Testis (tissue), 3 donors: ENCODE results near the gene RAMACL. TPM values are rescaled to one million over a fixed set of nuclear protein-coding genes. Genes with fewer than 3 reads are reported as not detected.

Experiments
- DNase-seq: peaks from one replicate; pipeline ENCODE4 v3.0.0-alpha.2; 2019
- H3K27ac ChIP-seq, 2 donors: fragments of 200-600 bp; sonication (generic); one replicate each; pipeline ENCODE4 v1.5.1; 2019
- H3K27me3 ChIP-seq: fragments of 200-600 bp; sonication (generic); one replicate; pipeline ENCODE4 v1.5.1; 2019
- H3K36me3 ChIP-seq: fragments of 200-600 bp; sonication (generic); one replicate; pipeline ENCODE4 v1.5.1; 2017; ENCODE audit warnings: low read depth; ENCODE audit errors: missing control alignments
- H3K4me1 ChIP-seq: fragments of 200-600 bp; sonication (generic); one replicate; pipeline ENCODE4 v1.5.1; 2019
- H3K4me3 ChIP-seq, 2 donors: fragments of 200-600 bp; sonication (generic); one replicate each; pipeline ENCODE4 v1.5.1; 2017 to 2019
- H3K9me3 ChIP-seq: fragments of 200-600 bp; sonication (generic); one replicate; pipeline ENCODE4 v1.5.1; 2017
- CTCF ChIP-seq, 3 experiments: fragments of 450-650 bp in 2 of 3; fragments of 200-600 bp in 1 of 3; sonication (generic) in 1 of 3; IDR thresholded peaks; one replicate each; pipeline ENCODE4 v1.5.1; 2016 to 2019; ENCODE audit warnings: antibody characterized with exemption in 3 of 3, mild to moderate bottlenecking in 2 of 3, moderate library complexity in 1 of 3
- POLR2A ChIP-seq: fragments of 450-650 bp; IDR thresholded peaks from one replicate; pipeline ENCODE4 v1.6.1; 2017; ENCODE audit warnings: antibody characterized with exemption, mild to moderate bottlenecking, moderate library complexity
- WGBS, 2 donors: methylation state at CpG; one replicate each; pipeline ENCODE4 v1.1.5; 2018; 5-methylcytosine and 5-hydroxymethylcytosine counted together
- intact Hi-C: fragments of 100-400 bp; cut with DNase I; formaldehyde crosslinking; loops from one replicate; pipeline ENCODE4 v1.15.1; 2023; ENCODE audit warnings: low total_unique reads
- polyA plus RNA-seq: library from polyadenylated mRNA; stranded (reverse); fragments of 350-450 nt; fragmentation: Illumina TruSeq; extraction: RNeasy Lipid Tissue Mini Kit (QIAGEN cat#74804); gene quantifications from one replicate; pipeline ENCODE4 v1.2.3, GENCODE V29; 2014; ENCODE audit warnings: low read depth, low replicate concordance; ENCODE audit not compliant: insufficient read depth
- total RNA-seq, 2 donors: library from RNA; depleted of rRNA; stranded (reverse); fragments of >200 nt; gene quantifications; one replicate each; pipeline ENCODE4 v1.2.3, GENCODE V29; 2016

The RAMACL gene
- total and polyA plus RNA-seq, 3 donors from 2014 or later = 1.7 to 1.9 TPM; not detected in 1

- Histone ChIP-seq H3K4me1 (no peaks in the 10 kb centered on the region), H3K4me3 (no peak overlapping the region), H3K9me3 (no peaks in the 10 kb centered on the region), H3K27me3 (no peaks in the 10 kb centered on the region), H3K36me3 (no peaks in the 10 kb centered on the region), H3K27ac (no peak overlapping the region)
- no peak for TF ChIP-seq CTCF (IDR thresholded peaks at IDR 0.05)
- no peak for TF ChIP-seq POLR2A
- intact Hi-C loops = no loop called here
- DNase-seq = no peak
- WGBS, 2 donors = 92 to 94% methylated on average over 13 of the region's 13 CpGs
These were observed 8.7 kb upstream of the RAMACL start for GRCh38 chr6:166595061-166595780.

- Histone ChIP-seq H3K4me3 (no peak overlapping the region), H3K36me3 (no peaks in the 10 kb centered on the region), H3K9me3 (no peaks in the 10 kb centered on the region), H3K27me3 (no peaks in the 10 kb centered on the region), H3K27ac (no peak overlapping the region), H3K4me1 (no peaks in the 10 kb centered on the region)
- intact Hi-C loops = no loop called here
- WGBS, 2 donors = 89 to 95% methylated on average over 9 of the region's 9 CpGs
- DNase-seq = no peak
- TF ChIP-seq POLR2A (no peak), CTCF (IDR thresholded peaks at IDR 0.05) (no peak)
These were observed 6.3 kb upstream of the RAMACL start for GRCh38 chr6:166592821-166593220.

GRCh38 chr6:166591961-166592520, 5.6 kb upstream of the RAMACL start:
- Histone ChIP-seq H3K27me3 (no peaks in the 10 kb centered on the region), H3K4me1 (no peaks in the 10 kb centered on the region), H3K9me3 (no peaks in the 10 kb centered on the region), H3K36me3 (no peaks in the 10 kb centered on the region), H3K27ac (no peak overlapping the region), H3K4me3 (no peak overlapping the region)
- intact Hi-C loops = no loop called here
- DNase-seq = no peak
- 91 to 93% methylated on average over 7 of the region's 7 CpGs for WGBS, 2 donors
- TF ChIP-seq CTCF (IDR thresholded peaks at IDR 0.05) (no peak), POLR2A (no peak)

GRCh38 chr6:166591026-166591425, 4.5 kb upstream of the RAMACL start:
- intact Hi-C loops = no loop called here
- no peak overlapping the region for H3K4me3 ChIP-seq
- H3K36me3 ChIP-seq = no peaks in the 10 kb centered on the region
- no peaks in the 10 kb centered on the region for H3K27me3 ChIP-seq
- H3K27ac ChIP-seq = no peak overlapping the region
- no peaks in the 10 kb centered on the region for H3K4me1 ChIP-seq
- H3K9me3 ChIP-seq = no peaks in the 10 kb centered on the region
- TF ChIP-seq POLR2A (no peak), CTCF (IDR thresholded peaks at IDR 0.05) (no peak)
- WGBS, 2 donors = 94% methylated on average over 2 to 11 of the region's 11 CpGs
- no peak for DNase-seq
